HepG2 (cell line): ENCODE measurements around the gene SREBF1. TPM values are rescaled to one million over a fixed set of nuclear protein-coding genes. Genes with fewer than 3 reads are reported as not detected.

Experiments used
- FOXK2 ChIP-seq: fragments of 450-650 bp; IDR thresholded peaks from 2 replicates; pipeline ENCODE4 v1.6.1; 2016
- KDM1A ChIP-seq: IDR thresholded peaks from 2 replicates; pipeline ENCODE4 v1.6.1; 2016; ENCODE audit warnings: missing compliant biosample characterization
- KLF9 ChIP-seq: IDR thresholded peaks from 2 replicates; pipeline ENCODE4 v1.6.1; 2016; ENCODE audit warnings: low read depth
- MED1 ChIP-seq: sonication (generic); formaldehyde crosslinking; IDR thresholded peaks from 2 replicates; pipeline ENCODE4 v1.4.0; 2020; ENCODE audit warnings: missing genetic modification reagents
- MIER2 ChIP-seq: IDR thresholded peaks from 2 replicates; pipeline ENCODE4 v1.6.1; 2016; ENCODE audit warnings: missing biosample characterization, missing genetic modification reagents
- NKX3-1 ChIP-seq: sonication (generic); formaldehyde crosslinking; IDR thresholded peaks from 2 replicates; pipeline ENCODE4 v1.5.0; 2020; ENCODE audit warnings: missing genetic modification reagents
- RORA ChIP-seq: sonication (generic); formaldehyde crosslinking; IDR thresholded peaks from 2 replicates; pipeline ENCODE4 v1.5.0; 2020; ENCODE audit warnings: mild to moderate bottlenecking, missing genetic modification reagents, moderate library complexity
- TEF ChIP-seq: sonication (generic); formaldehyde crosslinking; IDR thresholded peaks from 2 replicates; pipeline ENCODE4 v1.5.0; 2020; ENCODE audit warnings: missing genetic modification reagents
- THAP9 ChIP-seq: sonication (generic); formaldehyde crosslinking; IDR thresholded peaks from 2 replicates; pipeline ENCODE4; 2020; ENCODE audit warnings: missing genetic modification reagents, mild to moderate bottlenecking, borderline replicate concordance
- ZBTB25 ChIP-seq: IDR thresholded peaks from 2 replicates; pipeline ENCODE4 v1.6.1; 2018; ENCODE audit warnings: missing genetic modification reagents
- ZFY ChIP-seq: sonication (generic); formaldehyde crosslinking; IDR thresholded peaks from 2 replicates; pipeline ENCODE4 v1.4.0; 2020; ENCODE audit warnings: missing genetic modification reagents
- ZHX2 ChIP-seq, 2 experiments: sonication (generic) in 1 of 2; formaldehyde crosslinking in 1 of 2; IDR thresholded peaks; 2 replicates each; pipeline versions ENCODE4 v1.6.1 to v1.9.0; 2014 to 2022; ENCODE audit warnings: antibody characterized with exemption in 1 of 2, borderline replicate concordance in 1 of 2, inconsistent platforms in 1 of 2, low read depth in 1 of 2, missing genetic modification reagents in 1 of 2
- ZNF160 ChIP-seq: sonication (generic); formaldehyde crosslinking; IDR thresholded peaks from 2 replicates; pipeline ENCODE4 v1.8.0; 2022; ENCODE audit warnings: mild to moderate bottlenecking, inconsistent platforms, missing genetic modification reagents
- ZNF326 ChIP-seq: sonication (generic); formaldehyde crosslinking; IDR thresholded peaks from 2 replicates; pipeline ENCODE4 v1.4.0; 2020; ENCODE audit warnings: missing genetic modification reagents, borderline replicate concordance
- ZNF552 ChIP-seq: sonication (generic); formaldehyde crosslinking; IDR thresholded peaks from 2 replicates; pipeline ENCODE4 v1.9.0; 2022; ENCODE audit warnings: missing genetic modification reagents, mild to moderate bottlenecking, borderline replicate concordance
- ZSCAN21 ChIP-seq: sonication (generic); formaldehyde crosslinking; IDR thresholded peaks from 2 replicates; pipeline ENCODE4 v1.8.0; 2022; ENCODE audit warnings: mild to moderate bottlenecking, missing genetic modification reagents, moderate library complexity, borderline replicate concordance
- polyA plus RNA-seq, 8 experiments: library from polyadenylated mRNA; depleted of rRNA in 3 of 8; stranded (reverse) in 7 of 8; unstranded in 1 of 8; fragments of >200 nt; fragmentation: Illumina TruSeq in 4 of 8; extraction: Trizol in 4 of 8; gene quantifications; 2 replicates each; pipeline versions ENCODE4 v1.2.1 to v1.2.3, GENCODE V29; 2011 to 2016; ENCODE audit warnings: low read depth in 4 of 8, missing spikeins in 1 of 8, mixed read lengths in 1 of 8; ENCODE audit not compliant: insufficient read depth in 1 of 8
- total RNA-seq, 5 experiments: library from RNA; depleted of rRNA; stranded (reverse); fragments of >200 nt; fragmentation: Illumina TruSeq; extraction: Trizol; gene quantifications; 2 replicates each; pipeline ENCODE4 v1.2.3, GENCODE V29; 2016; ENCODE audit warnings: low read depth in 1 of 5

The SREBF1 gene
- total and polyA plus RNA-seq, 2 of the 13 experiments (the other 11 are each of a cell fraction or from before 2014, with no cell fraction given), result 34.3 to 38.0 TPM

- TF ChIP-seq ZHX2 (IDR thresholded peaks at IDR 0.05; ENCODE audit: low read depth) (no peak), ZHX2 (CRISPR knock-in tag; IDR thresholded peaks at IDR 0.05; ENCODE audit: borderline replicate concordance) (no peak), RORA (CRISPR knock-in tag) (no peak), ZSCAN21 (no peak), ZBTB25 (CRISPR knock-in tag) (no peak), ZNF552 (CRISPR knock-in tag) (no peak), THAP9 (no peak), MIER2 (CRISPR knock-in tag) (no peak), KLF9 (no peak), TEF (CRISPR knock-in tag) (no peak), MED1 (CRISPR knock-in tag) (peak; percentile 65), FOXK2 (no peak), KDM1A (no peak), ZNF160 (CRISPR knock-in tag) (no peak), NKX3-1 (CRISPR knock-in tag) (no peak), ZFY (CRISPR knock-in tag) (peak; percentile 53; the same call in 1 of the 2 replicates), ZNF326 (no peak)
These were observed 12.5 kb upstream of the SREBF1 start (continued) for GRCh38 chr17:17849147-17849820.
